K562 (cell line): ENCODE results near the gene C7orf25. TPM values are rescaled to one million over a fixed set of nuclear protein-coding genes. Genes with fewer than 3 reads are reported as not detected.

ENCODE experiments used
- ATAC-seq: fragments of 200-7000 bp; cut with Tn5 transposase; 3 replicates; pipeline ENCODE4 v1.9.1; 2020; ENCODE audit warnings: moderate library complexity
- BruUV-seq: library from RNA; stranded (reverse); fragments of 400-500 nt; replicated peaks from 2 replicates; lab custom pipeline; 2021; lab: Mats Ljungman, UMichigan
- CTCF ChIA-PET: fragments of 300-600 bp; formaldehyde crosslinking; extraction: SDS; loops from one replicate; lab custom pipeline; 2021; ENCODE audit warnings: low intra/inter-chr PET ratio; lab: Yijun Ruan, JAX
- POLR2A ChIA-PET: fragments of 300-600, 350-650 bp; sonication (Branson Sonifier 250); formaldehyde crosslinking; extraction: SDS; loops from one replicate; lab custom pipeline; 2021; ENCODE audit warnings: antibody characterized with exemption, inconsistent platforms; lab: Yijun Ruan, JAX
- DNase-seq, 4 experiments: peaks; one replicate each; pipeline versions ENCODE4 v3.0.0 to v3.0.0-alpha.2; 2011 to 2018; ENCODE audit warnings: low spot score in 3 of 4, mixed read lengths in 3 of 4; ENCODE audit errors: extremely low read depth in 1 of 4
- FAIRE-seq: peaks from 2 replicates; lab custom pipeline; 2011; peaks lifted over from hg19 to GRCh38; lab: Jason Lieb, UNC
- H2AFZ ChIP-seq: 2 replicates; pipeline ENCODE4 v1.6.0; 2011; ENCODE audit warnings: low read depth, low read length, control low read depth, inconsistent platforms
- H3K27ac ChIP-seq: fragments of 200-600 bp; 3 replicates; pipeline ENCODE4 v1.8.0; 2011; ENCODE audit warnings: low read depth, mild to moderate bottlenecking, control low read depth, inconsistent platforms, low read length, moderate library complexity, mixed read lengths; ENCODE audit errors: extremely low read depth
- H3K27me3 ChIP-seq, 2 experiments: fragments of 300-600 bp in 1 of 2; 2 replicates in 1 of 2; 3 replicates in 1 of 2; pipeline versions ENCODE4 v1.6.0 to v1.8.0; 2011; ENCODE audit warnings: inconsistent platforms in 2 of 2, low read length in 2 of 2, mild to moderate bottlenecking in 1 of 2, mixed read lengths in 1 of 2, moderate library complexity in 1 of 2; ENCODE audit not compliant: control insufficient read depth in 2 of 2, insufficient read depth in 2 of 2
- H3K36me3 ChIP-seq: fragments of 300-600 bp; 3 replicates; pipeline ENCODE4 v1.8.0; 2011; ENCODE audit warnings: mild to moderate bottlenecking, low read length, inconsistent platforms; ENCODE audit not compliant: control insufficient read depth, insufficient read depth
- H3K4me1 ChIP-seq, 2 experiments: fragments of 200-600 bp in 1 of 2; replicated peaks in 1 of 2; 2 replicates in 1 of 2; 3 replicates in 1 of 2; pipeline versions ENCODE4 v1.5.1 to v1.8.0; 2011; ENCODE audit warnings: inconsistent platforms in 2 of 2, low read length in 2 of 2, mild to moderate bottlenecking in 1 of 2, mixed read lengths in 1 of 2, moderate library complexity in 1 of 2; ENCODE audit not compliant: control insufficient read depth in 2 of 2, insufficient read depth in 2 of 2
- H3K4me2 ChIP-seq: 2 replicates; pipeline ENCODE4 v1.6.1; 2011; ENCODE audit warnings: low read length, control low read depth, inconsistent platforms, mixed read lengths; ENCODE audit not compliant: insufficient read depth
- H3K4me3 ChIP-seq: fragments of 200-600 bp; sonication (generic), shearing (Covaris generic); 2 replicates; pipeline ENCODE4 v1.5.1; 2016; ENCODE audit warnings: control low read depth, inconsistent platforms
- H3K79me2 ChIP-seq: fragments of 200-600 bp; 3 replicates; pipeline ENCODE4 v1.8.0; 2011; ENCODE audit warnings: low read length, inconsistent platforms; ENCODE audit not compliant: control insufficient read depth, insufficient read depth
- H3K9ac ChIP-seq, 2 experiments: 2 replicates each; pipeline versions ENCODE4 v1.6.0 to v1.6.1; 2011; ENCODE audit warnings: low read depth in 2 of 2, low read length in 2 of 2, control low read depth in 1 of 2, inconsistent platforms in 1 of 2, mild to moderate bottlenecking in 1 of 2, mixed read lengths in 1 of 2; ENCODE audit not compliant: insufficient read depth in 1 of 2
- H3K9me1 ChIP-seq: one replicate; pipeline ENCODE4 v1.6.0; 2011; ENCODE audit warnings: inconsistent platforms, mild to moderate bottlenecking, low read length, moderate library complexity; ENCODE audit not compliant: control insufficient read depth, insufficient read depth
- H3K9me3 ChIP-seq: replicated peaks from 2 replicates; pipeline ENCODE4 v1.5.1; 2011; ENCODE audit warnings: low read depth, low read length, inconsistent platforms; ENCODE audit not compliant: control insufficient read depth, insufficient read depth
- H4K20me1 ChIP-seq: replicated peaks from 2 replicates; pipeline ENCODE4 v1.6.1; 2011; ENCODE audit warnings: low read length, inconsistent platforms, mixed read lengths; ENCODE audit not compliant: control insufficient read depth, insufficient read depth
- SMAD1 ChIP-seq: fragments of 150-350 bp; IDR thresholded peaks from 2 replicates; pipeline ENCODE4 v1.6.1; 2014; ENCODE audit warnings: low read length, low read depth; ENCODE audit not compliant: partially characterized antibody
- WGBS: fragments of 100-300 bp; shearing (Covaris generic); methylation state at CpG from one replicate; pipeline ENCODE4 v1.1.6; 2016; ENCODE audit warnings: low coverage, mixed read lengths; ENCODE audit not compliant: insufficient coverage; ENCODE audit errors: missing lambda C conversion rate; 5-methylcytosine and 5-hydroxymethylcytosine counted together
- in situ Hi-C: fragments of 300-500 bp; cut with MboI; formaldehyde crosslinking; loops from 4 replicates; pipeline ENCODE4 v1.15.0; 2018; ENCODE audit warnings: inconsistent platforms, mixed read lengths
- intact Hi-C: fragments of 100-400 bp; cut with micrococcal nuclease; formaldehyde crosslinking; loops from 2 replicates; pipeline ENCODE4 v1.14.2; 2022
- polyA plus RNA-seq, 8 experiments: library from polyadenylated mRNA; depleted of rRNA in 4 of 8; stranded (reverse) in 5 of 8; unstranded in 3 of 8; fragments of >200 nt; fragmentation: Nextera tagmentation in 2 of 8; fragmentation: Illumina TruSeq in 1 of 8; extraction: Ambion mirVana in 2 of 8; extraction: Trizol in 1 of 8; gene quantifications; 2 replicates each; pipeline versions ENCODE4 v1.2.1 to v1.2.3, GENCODE V29; 2011 to 2014; ENCODE audit warnings: inconsistent platforms in 1 of 8, missing spikeins in 1 of 8
- total RNA-seq, 7 experiments: library from RNA; depleted of rRNA in 6 of 7; stranded (reverse); fragments of >200 nt in 6 of 7; fragmentation: Illumina TruSeq in 2 of 7; extraction: Trizol in 2 of 7; gene quantifications; 2 replicates each; pipeline versions ENCODE4 v1.2.1 to v1.2.3, GENCODE V29; 2011 to 2021; ENCODE audit warnings: low replicate concordance in 1 of 7
- TF ChIP-seq, protein P1 (sequence below): sonication (generic); formaldehyde crosslinking; IDR thresholded peaks from 2 replicates; pipeline ENCODE4 v1.4.0; 2020; ENCODE audit warnings: mild to moderate bottlenecking, missing genetic modification reagents

The C7orf25 gene
- total and polyA plus RNA-seq, 9 of the 15 experiments (the other 6 are each of a cell fraction or from before 2014, with no cell fraction given): 1.2 to 4.7 (median 1.9) TPM

DNA sequence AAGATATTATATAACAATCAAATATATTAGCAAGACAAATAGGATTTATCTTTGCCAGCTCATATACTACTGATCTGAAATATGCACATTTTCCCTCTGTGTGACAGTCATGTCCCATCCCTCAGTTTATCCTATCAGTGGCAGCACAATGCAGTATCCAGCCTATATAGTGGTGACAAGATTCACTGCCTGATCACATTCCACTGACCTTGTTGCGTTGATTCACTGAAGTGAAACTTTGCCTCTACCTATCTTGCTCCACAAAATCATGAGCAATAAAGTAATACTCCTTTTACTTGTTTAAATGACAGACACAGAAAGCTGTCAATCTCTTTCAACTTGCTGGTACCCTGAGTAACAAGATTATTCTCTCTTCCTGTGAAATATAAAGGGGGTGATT lies 13.8 kb upstream of the C7orf25 start:
- Histone ChIP-seq H2AFZ (no peak overlapping the region), H3K4me1 (peaks cover 0 to 19% of the 10 kb centered on the region in 2 experiments; a peak in 3 of 5 replicates), H3K9me3 (no peaks in the 10 kb centered on the region), H3K27ac (no peak overlapping the region), H3K9me1 (no peaks in the 10 kb centered on the region), H3K9ac (no peak overlapping the region), H3K27me3 (no peaks in the 10 kb centered on the region), H3K4me3 (no peak overlapping the region), H3K36me3 (peaks cover 93% of the 10 kb centered on the region), H3K79me2 (peaks cover 61% of the 10 kb centered on the region), H4K20me1 (peaks cover 10% of the 10 kb centered on the region; the same call in 1 of the 2 replicates), H3K4me2 (no peak overlapping the region)
- CTCF ChIA-PET: no interaction called here
- 79% methylated on average over 1 of the region's 1 CpG for WGBS
- in situ Hi-C loops (loop anchor here (25.0 kb wide), 1 partner anchor 337 kb away; no protein-coding TSS in a partner anchor), intact Hi-C loops (no loop called here)
- ATAC-seq: no peak
- BruUV-seq: no TSS peak
- TF ChIP-seq, protein P1, sequence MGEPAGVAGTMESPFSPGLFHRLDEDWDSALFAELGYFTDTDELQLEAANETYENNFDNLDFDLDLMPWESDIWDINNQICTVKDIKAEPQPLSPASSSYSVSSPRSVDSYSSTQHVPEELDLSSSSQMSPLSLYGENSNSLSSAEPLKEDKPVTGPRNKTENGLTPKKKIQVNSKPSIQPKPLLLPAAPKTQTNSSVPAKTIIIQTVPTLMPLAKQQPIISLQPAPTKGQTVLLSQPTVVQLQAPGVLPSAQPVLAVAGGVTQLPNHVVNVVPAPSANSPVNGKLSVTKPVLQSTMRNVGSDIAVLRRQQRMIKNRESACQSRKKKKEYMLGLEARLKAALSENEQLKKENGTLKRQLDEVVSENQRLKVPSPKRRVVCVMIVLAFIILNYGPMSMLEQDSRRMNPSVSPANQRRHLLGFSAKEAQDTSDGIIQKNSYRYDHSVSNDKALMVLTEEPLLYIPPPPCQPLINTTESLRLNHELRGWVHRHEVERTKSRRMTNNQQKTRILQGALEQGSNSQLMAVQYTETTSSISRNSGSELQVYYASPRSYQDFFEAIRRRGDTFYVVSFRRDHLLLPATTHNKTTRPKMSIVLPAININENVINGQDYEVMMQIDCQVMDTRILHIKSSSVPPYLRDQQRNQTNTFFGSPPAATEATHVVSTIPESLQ (CRISPR knock-in tag): no peak
- no peak for TF ChIP-seq SMAD1
- POLR2A ChIA-PET: no interaction called here
- FAIRE-seq: no peak
- DNase-seq: no peak
